Osteocyte (in vitro differentiated cells): ENCODE measurements around the gene CEMIP. TPM values are rescaled to one million over a fixed set of nuclear protein-coding genes. Genes with fewer than 3 reads are reported as not detected.

Source experiments
- DNase-seq: peaks from one replicate; pipeline ENCODE4 v3.0.0; 2021; ENCODE audit warnings: mixed read lengths; ENCODE audit not compliant: unreplicated experiment; ENCODE audit errors: extremely low spot score
- H3K27ac Mint-ChIP-seq: one replicate; pipeline ENCODE4 v1.8.0; 2021; ENCODE audit warnings: mild to moderate bottlenecking, mixed read lengths; ENCODE audit not compliant: unreplicated experiment
- H3K27me3 Mint-ChIP-seq: one replicate; pipeline ENCODE4 v1.8.0; 2021; ENCODE audit warnings: mixed read lengths; ENCODE audit not compliant: unreplicated experiment
- H3K36me3 Mint-ChIP-seq: one replicate; pipeline ENCODE4 v1.8.0; 2021; ENCODE audit warnings: mixed read lengths; ENCODE audit not compliant: unreplicated experiment
- H3K4me1 Mint-ChIP-seq: one replicate; pipeline ENCODE4 v1.8.0; 2021; ENCODE audit warnings: mixed read lengths; ENCODE audit not compliant: unreplicated experiment
- H3K4me3 Mint-ChIP-seq: one replicate; pipeline ENCODE4 v1.8.0; 2021; ENCODE audit warnings: mild to moderate bottlenecking, moderate library complexity, mixed read lengths; ENCODE audit not compliant: unreplicated experiment
- H3K9me3 Mint-ChIP-seq: one replicate; pipeline ENCODE4 v1.8.0; 2021; ENCODE audit warnings: mixed read lengths; ENCODE audit not compliant: unreplicated experiment
- total RNA-seq: library from RNA; stranded (reverse); gene quantifications from 2 replicates; pipeline ENCODE4 v1.2.1, GENCODE V29; 2021
- TF ChIP-seq, protein P1 (sequence below): fragments of 200-600 bp; sonication (generic); IDR thresholded peaks from 2 replicates; pipeline ENCODE4 v1.5.0; 2021; ENCODE audit warnings: antibody characterized with exemption, mild to moderate bottlenecking, moderate library complexity

Gene CEMIP
- total RNA-seq, 1 donor from 2014 or later = 445 TPM

DNA sequence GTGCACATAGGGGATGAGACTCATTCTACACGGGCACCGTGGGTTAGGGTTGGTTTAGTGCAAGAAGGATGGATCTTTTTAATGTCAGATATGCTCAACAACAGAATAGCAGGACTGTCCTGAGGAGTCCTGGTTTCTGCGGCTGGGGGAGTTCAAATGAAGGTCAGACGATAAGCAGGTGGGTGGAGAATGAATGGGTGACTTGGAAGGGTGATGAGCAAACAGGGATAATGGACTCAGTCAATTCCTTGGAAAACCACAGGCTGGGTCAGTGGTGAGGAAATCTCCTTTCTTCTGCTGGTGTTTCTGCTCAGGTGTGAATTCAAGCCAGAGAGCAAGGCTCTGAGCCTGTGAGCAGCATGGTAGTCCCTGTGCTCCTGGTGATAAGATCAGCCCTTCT is 150.5 kb downstream of the CEMIP start:
- H3K27ac Mint-ChIP-seq = no peak overlapping the region
- no peak for DNase-seq

DNA sequence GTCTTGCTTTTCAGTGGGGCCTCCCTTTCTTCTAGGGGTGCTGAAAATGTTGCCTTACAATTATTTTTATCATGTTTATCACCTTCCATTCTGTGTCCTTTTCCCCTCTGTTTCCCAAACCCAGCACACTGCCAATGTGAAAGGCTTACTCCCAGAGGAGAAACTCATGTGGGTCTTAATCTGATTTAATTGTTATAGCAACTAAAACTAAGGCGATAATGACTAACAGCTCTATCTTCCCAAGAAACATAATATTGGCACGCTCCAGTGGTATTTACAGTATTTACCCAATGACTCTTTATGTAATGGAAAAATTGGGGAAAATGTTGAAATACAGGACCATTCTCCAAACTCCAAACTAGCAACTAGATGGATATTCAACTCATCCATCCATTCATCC is 152.0 kb downstream of the CEMIP start:
- Mint-ChIP-seq H3K4me1 (peaks cover 11% of the 10 kb centered on the region), H3K9me3 (no peaks in the 10 kb centered on the region), H3K36me3 (peaks cover 92% of the 10 kb centered on the region), H3K27me3 (no peaks in the 10 kb centered on the region), H3K4me3 (no peak overlapping the region), H3K27ac (peak overlapping the region; percentile 41)
- TF ChIP-seq, protein P1, sequence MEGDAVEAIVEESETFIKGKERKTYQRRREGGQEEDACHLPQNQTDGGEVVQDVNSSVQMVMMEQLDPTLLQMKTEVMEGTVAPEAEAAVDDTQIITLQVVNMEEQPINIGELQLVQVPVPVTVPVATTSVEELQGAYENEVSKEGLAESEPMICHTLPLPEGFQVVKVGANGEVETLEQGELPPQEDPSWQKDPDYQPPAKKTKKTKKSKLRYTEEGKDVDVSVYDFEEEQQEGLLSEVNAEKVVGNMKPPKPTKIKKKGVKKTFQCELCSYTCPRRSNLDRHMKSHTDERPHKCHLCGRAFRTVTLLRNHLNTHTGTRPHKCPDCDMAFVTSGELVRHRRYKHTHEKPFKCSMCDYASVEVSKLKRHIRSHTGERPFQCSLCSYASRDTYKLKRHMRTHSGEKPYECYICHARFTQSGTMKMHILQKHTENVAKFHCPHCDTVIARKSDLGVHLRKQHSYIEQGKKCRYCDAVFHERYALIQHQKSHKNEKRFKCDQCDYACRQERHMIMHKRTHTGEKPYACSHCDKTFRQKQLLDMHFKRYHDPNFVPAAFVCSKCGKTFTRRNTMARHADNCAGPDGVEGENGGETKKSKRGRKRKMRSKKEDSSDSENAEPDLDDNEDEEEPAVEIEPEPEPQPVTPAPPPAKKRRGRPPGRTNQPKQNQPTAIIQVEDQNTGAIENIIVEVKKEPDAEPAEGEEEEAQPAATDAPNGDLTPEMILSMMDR = no peak
- DNase-seq = no peak

More for the DNA sequence above, 150.5 kb downstream of the CEMIP start:
- Mint-ChIP-seq H3K27me3 (no peaks in the 10 kb centered on the region), H3K9me3 (no peaks in the 10 kb centered on the region), H3K4me3 (no peak overlapping the region), H3K4me1 (peaks cover 9% of the 10 kb centered on the region), H3K36me3 (peaks cover 90% of the 10 kb centered on the region)
- TF ChIP-seq, protein P1 = no peak

DNA sequence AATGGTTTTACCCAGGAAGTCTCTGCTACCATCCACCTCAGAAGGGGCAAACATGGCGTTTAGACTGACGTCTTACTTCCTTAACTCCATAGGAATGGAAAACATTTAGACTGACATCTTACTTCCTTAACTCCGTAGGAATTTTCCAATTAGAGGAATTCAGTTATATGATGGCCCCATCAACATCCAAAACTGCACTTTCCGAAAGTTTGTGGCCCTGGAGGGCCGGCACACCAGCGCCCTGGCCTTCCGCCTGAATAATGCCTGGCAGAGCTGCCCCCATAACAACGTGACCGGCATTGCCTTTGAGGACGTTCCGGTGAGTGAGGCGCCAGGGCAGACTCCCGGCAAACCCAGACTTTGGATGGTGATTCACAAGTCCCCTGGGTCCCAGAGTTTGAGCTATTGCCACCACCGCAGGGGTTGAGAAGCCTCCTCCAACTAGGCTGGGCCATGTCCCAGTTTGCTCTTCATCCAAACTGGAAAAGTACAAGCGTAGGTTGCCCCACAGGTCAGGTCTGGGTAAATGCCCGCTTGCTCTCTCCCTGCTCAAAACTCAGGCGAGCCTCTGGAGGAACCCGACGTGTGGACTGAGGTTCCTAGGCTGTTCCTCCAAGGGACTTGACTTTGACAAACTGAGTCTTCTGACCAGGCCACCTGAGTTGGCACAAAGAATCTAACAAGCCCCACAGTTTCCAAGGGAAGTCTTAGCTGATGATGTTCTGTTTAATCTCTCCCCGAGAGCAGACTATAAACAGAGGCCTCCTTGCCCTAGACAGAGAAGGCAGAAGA is 152.7 kb downstream of the CEMIP start:
- Mint-ChIP-seq H3K36me3 (peaks cover 93% of the 10 kb centered on the region), H3K4me1 (peaks cover 11% of the 10 kb centered on the region)

DNA sequence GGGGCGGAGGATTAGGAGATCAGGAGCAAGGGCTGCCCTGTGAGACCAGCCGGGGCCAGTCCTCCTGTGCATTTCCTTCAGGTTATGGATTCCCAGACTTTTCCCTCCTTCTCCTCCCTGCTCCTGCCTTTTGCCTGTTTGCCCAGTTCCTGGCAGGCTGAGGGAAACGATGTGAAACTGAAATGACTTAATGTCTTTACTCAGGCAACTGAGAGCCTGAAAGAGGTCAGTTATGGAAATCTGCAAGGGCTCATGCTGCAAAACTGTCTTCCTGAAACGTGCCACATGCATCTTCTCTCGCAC is 153.3 kb downstream of the CEMIP start:
- TF ChIP-seq, protein P1 = no peak
- H3K27ac Mint-ChIP-seq = peak overlapping the region; percentile 52
- H3K36me3 Mint-ChIP-seq = peaks cover 93% of the 10 kb centered on the region
- H3K27me3 Mint-ChIP-seq = no peaks in the 10 kb centered on the region
- no peak overlapping the region for H3K4me3 Mint-ChIP-seq
- DNase-seq = no peak
- H3K4me1 Mint-ChIP-seq = peaks cover 11% of the 10 kb centered on the region
- H3K9me3 Mint-ChIP-seq = no peaks in the 10 kb centered on the region

More for the DNA sequence above, 152.7 kb downstream of the CEMIP start:
- TF ChIP-seq, protein P1 = no peak
- peak overlapping the region; percentile 18 for H3K27ac Mint-ChIP-seq
- H3K9me3 Mint-ChIP-seq = no peaks in the 10 kb centered on the region
- no peak for DNase-seq
- H3K4me3 Mint-ChIP-seq = no peak overlapping the region
- H3K27me3 Mint-ChIP-seq = no peaks in the 10 kb centered on the region

DNA sequence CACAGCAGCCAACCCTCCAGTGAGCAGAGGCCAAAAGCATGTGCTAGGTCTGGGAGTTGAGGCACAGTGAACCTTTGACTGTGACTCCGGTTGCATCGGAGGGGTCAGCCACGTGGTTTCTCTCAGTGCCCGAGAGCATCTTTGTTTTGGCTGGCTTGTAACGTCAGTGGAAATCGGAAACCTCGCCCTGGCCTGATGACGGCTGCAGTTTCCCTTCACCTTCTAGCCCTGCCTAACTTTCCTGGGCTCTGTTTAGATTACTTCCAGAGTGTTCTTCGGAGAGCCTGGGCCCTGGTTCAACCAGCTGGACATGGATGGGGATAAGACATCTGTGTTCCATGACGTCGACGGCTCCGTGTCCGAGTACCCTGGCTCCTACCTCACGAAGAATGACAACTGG is 153.8 kb downstream of the CEMIP start:
- H3K27me3 Mint-ChIP-seq = no peaks in the 10 kb centered on the region
- H3K9me3 Mint-ChIP-seq = no peaks in the 10 kb centered on the region
- H3K4me1 Mint-ChIP-seq = peaks cover 11% of the 10 kb centered on the region
- TF ChIP-seq, protein P1 = no peak
- DNase-seq = no peak
- H3K36me3 Mint-ChIP-seq = peaks cover 93% of the 10 kb centered on the region
- peak overlapping the region; percentile 52 for H3K27ac Mint-ChIP-seq
- no peak overlapping the region for H3K4me3 Mint-ChIP-seq
